HG03521 (cell line): Measurements from ENCODE around the gene KLF6.

Source experiments
- ATAC-seq: cut with Tn5 transposase; IDR thresholded peaks from one replicate; pipeline ENCODE4 v1.9.1; 2021; ENCODE audit warnings: mild to moderate bottlenecking, moderate library complexity; ENCODE audit not compliant: unreplicated experiment

Gene KLF6

DNA sequence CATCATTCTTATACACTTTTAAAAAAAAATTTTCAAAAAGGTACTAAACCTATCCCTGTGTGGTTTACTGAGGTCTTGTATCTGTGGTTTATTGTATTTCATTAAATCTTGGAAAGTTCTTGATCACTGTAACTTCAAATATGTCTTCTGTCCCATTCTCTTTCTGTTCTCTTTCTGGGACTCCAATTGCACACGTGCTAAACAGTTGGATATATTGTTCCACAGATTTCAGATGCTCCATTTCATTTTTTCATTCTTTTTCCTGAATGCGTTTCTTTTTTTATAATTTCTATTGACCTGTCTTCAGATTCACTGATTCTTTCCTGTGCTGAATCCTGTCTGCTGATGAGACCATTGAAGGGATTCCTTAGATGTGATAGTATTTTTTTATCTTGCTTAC is 4.6 kb upstream of the KLF6 start:
- no peak for ATAC-seq

DNA sequence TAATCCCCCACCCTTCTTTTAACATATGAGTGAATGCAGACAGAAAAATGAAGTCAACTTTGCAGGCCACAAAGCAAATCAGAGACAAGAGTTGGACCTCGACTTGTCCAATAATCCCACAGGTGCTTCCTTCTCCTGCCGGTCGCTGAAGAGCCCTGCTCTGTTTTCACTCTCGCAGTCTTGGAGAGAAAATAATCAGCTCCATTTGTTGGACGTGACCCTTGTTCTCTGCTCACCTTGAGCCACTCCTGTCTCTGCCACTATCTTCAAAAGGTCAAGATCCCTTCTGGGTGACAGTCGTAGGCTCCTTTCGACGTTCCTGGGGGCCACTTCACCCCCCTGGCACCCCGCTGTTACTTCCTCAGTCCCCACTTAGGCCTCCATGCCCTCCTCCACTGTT is 2.8 kb upstream of the KLF6 start:
- ATAC-seq = no peak

DNA sequence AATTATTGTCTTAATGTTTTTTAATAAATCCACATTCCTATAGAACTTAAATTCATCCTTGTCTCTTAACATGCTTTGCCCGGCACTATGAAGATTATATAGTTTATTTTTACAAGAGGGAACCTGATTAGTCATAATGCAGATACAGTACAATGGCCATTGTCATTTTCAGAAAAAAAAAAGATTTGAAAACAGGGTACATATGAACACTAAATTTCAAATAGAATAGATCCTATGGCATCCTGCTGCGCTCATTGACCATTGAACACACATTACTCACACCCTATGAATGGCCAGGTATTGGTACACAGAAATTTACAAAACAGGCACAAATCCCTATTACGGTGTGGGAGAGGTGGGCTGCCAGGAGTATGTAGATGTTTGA is 2.0 kb upstream of the KLF6 start:
- no peak for ATAC-seq

DNA sequence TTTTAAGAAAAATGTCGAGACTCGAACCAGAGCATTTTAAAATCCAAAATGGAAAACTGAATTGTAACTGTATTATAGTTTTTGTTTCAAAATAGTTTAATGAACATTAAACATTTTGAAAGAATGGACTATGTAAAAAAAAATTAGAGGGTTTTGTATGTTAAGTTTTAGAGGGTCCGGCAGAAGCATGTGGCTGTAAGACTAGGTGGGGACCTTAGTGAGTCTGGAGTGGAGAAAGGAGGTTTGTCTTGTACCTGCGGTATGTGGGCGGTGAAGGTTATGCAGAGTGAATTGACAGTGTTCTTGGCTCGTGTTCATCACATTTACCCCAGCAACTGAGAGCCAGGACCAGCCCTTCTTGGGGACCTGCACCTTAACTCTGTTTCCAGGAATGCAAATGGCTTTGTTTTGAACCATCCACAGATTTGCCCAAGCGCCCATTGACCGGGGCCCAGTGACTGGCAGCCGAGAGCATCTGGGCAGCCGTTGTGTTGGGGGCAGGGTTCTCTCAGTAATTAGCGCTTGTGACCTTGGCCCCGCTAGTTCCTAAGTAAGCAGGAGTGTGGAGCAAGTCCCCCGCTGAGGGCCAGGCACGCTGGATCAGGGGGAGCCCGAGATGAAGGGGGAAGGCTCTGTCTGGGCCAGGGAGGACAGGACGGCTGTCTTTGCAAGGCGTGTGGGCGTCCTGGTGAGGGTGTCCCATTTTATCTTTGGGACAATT is 1.4 kb upstream of the KLF6 start:
- ATAC-seq = no peak

DNA sequence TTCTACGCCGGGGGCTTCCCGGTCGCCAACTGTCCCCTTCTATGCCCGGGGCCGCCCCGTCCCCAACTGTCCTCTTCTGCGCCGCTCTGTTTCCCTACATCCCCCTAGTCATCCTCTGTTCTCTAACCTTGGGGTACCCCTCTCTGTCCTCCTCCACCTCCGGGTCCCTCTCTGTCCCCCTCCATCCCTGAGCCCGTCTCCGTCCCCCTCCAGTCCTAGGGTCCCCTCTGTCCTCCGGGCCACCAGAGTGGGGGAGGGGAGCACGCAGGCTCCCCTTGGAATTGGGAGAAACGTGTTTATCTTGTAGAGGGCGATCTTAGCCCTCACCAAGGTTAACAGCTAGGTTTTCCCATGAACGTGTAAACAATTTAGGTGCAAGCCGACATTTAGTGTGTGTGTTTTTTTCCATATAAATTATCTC is 852 bp upstream of the KLF6 start:
- no peak for ATAC-seq

DNA sequence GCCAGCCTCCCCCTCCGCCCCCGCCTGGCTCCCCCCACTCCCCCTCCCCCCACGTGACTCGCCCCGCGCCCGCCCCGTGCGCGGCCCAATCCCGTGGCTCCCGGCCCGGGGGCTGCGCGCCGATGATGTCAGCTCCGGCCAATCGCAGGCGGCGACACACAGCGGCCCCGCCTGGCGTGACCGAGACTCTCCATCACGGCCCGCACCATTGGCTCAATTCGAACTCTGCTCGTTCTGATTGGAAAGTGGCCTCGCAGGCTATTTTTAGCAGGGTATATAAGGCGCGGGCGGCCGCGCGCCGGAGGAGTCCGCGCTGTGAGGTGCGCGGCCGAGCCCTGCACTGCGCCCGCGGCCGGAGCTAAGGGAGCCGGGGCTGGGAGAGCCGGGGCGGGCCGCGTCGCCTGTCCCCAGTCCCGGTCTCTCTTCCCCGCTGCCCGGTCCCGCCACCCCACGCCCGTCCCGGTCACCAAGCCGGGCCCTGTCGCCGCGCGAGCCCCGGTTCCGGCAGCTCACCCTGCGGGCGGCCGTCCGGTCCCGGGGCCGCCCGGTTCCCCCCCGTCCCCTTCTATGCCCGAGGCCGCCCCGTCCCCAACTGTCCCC is 342 bp upstream of the KLF6 start:
- ATAC-seq = peak; percentile 75

DNA sequence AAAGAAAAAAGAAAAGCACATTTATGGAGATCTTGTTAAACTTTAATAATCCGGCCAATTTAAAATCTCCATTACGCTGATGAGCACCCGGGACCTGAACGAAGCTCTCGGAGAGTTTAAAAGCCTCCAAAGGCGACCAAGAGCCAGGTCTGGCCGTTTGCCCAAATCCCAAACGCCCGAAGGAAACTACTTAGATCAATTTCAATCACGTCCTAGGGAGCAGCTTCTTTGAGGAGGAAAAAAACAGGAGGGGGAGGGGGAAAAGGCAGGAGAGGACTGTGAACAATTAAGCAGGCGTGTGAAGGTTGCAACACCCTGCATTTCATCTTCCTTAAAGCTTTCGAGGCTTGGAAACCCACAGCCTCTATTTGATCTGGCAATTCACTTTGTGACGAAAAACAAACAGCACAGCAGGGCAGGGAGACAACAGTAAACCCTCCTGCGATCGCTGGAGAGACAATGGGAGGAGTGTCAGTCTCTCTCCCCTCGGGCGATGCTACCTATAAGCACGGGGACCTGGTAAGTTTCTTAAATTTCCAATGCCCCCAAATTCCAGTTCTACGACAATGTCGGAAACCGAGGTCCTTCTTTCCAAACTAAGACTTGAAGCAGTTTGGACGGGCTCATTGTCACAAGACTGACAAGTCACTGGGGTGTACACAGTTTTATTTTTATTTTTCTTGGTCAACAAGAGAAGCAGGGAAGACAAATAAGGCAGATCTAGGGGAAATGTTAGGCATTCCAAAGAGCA is 1.2 kb downstream of the KLF6 start:
- ATAC-seq = no peak

DNA sequence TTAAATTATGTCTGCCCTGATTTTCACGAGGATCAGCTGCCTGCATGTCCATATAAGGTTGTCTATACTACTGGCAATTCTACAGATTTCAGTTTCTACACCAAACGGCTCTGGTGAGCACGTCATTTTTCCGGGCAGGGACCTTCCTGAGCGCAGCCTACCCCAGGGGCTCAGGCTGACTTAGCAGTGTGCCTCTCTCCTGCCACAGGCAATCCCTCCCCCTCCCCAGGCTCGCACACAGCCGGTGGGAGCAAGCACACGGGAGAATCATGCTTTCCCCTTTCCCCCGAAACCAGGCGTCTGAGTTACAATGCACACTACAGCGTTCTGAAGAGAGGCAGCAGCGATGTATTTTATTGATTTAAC is 1.7 kb downstream of the KLF6 start:
- ATAC-seq = no peak

DNA sequence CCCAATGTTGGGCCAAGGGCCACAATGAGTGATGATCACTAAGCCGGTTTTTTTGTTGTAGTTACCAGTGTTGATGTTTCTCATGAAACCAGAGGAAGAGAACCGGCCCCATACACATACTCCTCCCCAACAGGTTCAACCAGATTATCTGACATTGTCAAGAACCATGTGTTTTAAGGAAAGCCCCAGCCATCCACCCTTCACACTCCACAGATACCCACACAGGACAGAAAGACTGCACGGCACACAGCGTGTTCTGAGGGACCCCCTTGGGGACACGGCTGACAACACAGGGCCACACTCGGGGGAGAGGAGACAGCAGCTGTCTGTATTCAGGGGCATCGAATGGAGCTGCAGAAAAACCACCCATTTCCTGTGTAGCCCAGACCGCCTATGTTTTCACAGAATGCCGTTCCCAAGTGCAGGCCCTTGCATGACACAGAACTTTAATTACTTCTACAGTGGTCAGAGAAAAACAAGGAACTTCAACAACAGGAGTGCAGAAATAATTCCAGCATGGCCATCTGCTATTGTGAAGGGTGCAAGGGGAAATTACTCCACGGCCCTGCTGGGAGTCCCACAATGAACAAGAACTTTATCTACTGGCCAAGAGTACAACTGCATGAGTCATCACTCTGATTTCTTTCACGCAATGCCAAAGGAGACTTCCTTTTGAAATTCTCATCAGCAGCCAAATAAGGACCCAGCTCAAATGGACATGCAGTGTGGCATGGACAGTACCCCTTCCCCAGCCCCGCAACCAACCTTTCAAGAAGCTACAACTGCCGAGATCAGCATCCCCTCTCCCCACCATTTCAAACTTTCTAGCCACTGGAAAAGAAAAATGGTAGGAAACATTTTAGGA is 2.3 kb downstream of the KLF6 start:
- no peak for ATAC-seq

DNA sequence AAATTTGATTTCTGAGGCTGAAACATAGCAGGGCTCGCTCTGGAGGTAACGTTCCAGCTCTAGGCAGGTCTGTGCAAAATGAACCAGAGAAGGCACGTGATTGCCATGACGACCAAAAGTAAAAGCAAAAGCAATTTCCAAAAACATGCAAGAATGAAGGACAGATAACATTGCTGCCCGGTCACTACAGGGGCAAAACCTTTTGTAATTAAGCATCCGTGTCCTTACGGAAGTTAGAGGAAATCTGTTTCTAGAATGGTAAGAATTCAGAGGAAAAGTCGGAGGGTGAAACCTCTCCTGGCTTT is 2.9 kb downstream of the KLF6 start:
- no peak for ATAC-seq

DNA sequence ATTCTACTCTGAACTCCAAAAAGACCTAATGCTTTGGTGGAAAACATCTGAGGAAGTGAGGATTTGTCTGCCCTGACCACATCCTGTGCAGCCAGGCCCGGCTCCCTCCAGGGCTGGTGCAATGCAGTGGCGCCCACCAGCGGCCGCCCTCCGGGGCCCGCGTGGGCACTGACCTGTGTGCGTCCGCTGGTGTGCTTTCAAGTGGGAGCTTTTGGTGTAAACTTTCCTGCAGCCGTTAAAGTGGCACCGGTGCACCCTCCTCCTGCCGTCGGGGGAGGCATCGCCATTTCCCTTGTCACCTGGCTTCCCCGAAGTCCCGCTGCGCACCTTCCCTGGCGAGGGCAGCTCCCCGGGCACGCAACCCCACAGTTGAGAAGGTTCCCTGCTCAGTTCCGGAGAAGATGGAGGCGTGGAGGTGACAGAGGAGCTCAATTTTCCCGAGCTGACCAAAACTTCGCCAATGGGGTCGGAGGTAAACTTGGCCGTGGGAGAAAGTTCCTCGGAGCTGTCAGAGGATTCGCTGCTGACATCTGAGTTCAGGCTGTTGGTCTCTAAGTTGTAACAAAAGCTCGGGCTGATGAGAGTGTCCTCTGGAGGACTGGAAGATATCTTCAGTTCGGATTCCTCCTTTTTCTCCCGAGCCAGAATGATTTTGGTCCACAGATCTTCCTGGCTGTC is 3.4 kb downstream of the KLF6 start:
- no peak for ATAC-seq

DNA sequence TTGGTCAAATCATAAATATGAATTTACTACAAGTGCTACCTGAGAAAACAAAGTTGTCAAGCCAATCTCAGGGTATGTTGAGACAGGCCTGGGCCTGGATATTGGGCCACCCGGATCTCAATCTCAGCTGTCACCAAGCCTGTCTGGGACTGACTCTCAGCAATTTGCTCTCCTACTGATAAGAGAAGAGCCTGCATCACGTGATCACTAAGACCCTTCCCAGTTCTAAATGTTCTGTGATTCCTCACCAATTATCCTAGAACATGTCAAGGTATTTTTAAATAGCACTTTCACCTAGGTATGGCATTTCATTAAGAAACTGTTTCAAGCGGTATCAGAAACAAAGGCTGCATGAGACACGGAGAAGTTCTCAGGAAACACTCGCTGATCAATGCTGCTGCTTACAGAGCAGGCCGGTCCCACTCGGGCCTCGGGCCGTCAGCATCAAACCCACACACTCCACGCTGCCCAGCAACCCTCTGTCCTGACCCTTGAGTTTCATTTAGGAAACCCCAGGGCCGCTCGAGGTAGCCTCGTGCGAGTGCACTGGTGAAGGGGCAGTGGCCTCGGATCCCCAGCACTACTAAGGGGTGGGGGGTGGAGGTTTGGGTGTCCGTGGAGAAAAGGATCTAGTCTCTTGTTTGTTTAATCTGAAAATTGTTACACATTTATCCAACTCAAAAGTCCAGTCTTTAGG is 4.1 kb downstream of the KLF6 start:
- no peak for ATAC-seq

DNA sequence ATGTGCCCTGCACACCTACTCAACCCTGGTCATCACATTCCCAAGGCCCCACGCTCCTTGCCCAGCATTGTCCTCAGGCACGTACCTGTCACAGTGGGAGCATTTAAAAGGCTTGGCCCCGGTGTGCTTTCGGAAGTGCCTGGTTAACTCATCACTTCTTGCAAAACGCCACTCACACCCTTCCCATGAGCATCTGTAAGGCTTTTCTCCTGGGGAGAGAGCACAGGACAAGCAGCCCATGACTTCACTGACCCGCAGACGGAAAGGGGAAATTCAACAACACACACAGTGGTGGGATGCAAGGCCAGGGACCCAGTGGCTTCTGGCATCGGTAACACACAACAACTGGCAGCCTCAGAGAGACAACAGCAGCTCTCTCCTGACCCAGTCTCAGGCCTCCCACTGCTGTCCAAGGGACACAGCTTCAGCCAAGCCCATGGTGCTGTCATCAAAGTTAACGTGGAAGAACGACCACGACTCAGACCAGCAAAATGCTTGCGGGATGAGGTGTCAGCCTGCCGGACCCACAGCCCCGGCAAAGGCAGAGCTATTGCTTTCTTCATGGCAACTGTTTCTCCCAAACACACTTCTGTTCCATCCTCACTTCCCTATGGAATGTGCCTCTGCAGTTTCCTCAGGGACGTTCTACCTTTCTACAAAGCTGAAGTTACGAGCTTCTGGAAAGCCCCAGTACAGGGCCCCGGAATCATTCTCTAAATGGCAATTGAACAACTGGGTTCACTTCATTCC is 4.8 kb downstream of the KLF6 start:
- no peak for ATAC-seq

DNA sequence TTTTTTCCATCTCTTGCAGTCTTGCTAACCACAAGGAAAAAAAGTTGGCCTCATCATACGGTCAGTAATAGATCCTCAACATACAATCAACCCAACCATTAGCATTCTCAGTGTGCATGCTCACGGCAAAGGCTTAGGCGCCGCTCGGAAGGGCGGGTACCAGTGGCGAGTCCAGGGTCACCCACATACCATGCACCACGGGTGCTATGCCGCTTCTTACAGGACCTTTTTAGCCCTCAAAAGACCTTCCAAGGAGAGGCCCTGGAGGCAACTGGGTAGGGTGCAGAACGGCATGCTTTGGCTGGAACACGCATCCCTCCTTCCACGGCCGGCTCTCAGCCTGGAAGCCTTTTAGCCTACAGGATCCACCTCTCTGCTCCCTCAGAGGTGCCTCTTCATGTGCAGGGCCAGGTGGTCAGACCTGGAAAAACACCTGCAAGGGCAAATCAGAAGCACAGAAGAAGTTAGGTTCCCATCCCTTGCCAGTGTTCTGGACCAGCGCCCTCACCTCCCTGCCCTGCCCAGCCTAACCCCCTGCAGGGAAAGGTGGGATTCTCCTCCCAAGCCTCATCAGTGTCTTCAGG is 5.8 kb downstream of the KLF6 start:
- no peak for ATAC-seq

DNA sequence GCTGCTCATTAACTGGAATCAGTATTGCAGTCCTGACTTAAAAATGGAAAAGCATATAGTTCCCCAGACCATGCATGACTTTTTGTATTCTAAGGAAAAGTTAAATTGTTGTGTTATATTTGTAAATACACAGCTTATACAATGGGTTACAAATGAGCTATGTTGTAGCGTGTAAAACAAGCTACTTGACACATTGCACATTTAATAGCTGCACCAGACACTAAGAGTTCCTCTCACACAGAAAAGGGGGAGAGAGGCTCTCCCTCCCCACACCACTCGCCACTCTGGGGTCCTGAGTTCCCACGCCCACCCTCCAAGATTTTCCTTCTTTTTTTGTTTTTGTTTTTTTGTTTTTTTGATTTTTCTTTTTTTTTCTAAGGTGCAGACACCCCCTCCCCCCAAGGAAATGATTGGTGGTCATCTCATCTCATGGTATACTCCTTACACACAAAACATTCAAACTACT is 6.3 kb downstream of the KLF6 start:
- ATAC-seq = no peak

DNA sequence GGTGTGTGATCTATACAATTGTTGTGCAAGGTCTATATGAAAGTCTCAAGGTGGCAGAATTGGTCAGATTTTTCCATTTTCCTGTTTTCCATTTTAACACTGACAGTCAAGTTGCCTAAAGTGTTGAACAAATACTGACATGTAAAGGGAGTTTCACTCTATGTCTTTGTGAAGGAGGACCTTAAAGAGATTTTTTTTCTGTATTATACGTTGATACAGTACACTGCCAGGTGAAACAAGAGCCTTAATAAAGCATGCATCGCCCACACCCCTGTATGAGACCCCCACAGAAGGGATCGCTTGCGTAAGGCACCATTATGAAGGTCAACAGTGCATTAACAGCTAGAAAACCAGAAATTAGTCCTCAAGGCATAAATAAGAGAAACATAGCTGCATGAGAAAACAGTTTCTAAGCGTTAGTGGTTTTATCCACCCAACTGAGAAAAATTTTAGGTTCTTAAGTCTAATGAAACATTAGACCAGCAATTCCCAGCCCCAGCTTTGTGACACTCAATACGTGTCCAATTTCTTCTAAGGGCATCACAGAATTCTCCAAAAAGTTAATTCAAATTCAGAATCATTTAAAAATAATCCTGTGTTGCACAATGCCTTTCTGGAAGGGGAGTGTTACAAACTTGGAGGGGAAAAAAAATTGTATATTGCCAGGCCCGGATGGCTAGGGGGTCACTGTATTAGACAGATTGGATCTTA is 6.9 kb downstream of the KLF6 start:
- ATAC-seq = no peak

DNA sequence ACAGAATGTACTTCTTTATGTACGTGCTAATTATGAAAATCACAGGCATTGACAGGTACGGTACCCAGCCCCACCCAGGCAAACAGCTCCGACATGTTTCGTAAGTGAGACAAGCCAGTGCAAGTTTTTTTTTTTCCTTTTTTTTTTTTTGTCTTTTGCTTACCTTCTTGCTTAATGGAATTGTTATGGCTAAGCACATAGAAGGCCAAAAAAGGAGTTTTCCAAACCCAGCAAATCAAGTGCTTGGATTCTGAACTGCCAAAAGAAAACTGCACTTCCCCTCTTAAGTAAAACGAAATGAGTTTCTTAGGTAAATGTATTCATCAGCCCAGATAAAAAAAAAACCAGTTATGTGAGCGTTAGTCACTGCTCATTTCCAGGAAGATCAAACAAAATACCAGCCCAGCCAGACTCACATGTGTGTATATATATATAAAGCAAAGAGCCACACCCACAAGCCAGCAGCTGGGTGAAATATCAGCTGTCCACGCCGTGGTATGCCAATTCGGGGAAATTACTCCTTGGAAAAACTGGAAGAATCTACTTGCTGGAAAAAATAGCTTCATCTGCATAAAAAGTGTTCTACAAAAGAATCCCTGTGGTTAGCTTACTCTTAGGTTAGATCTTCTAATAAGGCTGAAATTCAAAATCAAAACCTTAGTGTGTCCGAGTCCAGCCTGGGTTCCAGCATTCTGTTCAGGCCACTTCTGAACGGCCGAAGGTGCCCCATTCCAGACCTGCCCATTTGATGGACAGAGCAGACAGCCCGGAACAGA is 8.0 kb downstream of the KLF6 start:
- ATAC-seq = no peak
